GM10248 (cell line): ENCODE measurements around the gene RNF144A.
A peak's percentile ranks its signal among the peaks of the same experiment; 100 is the strongest.

Experiments
- CTCF ChIA-PET: fragments of 300-600 bp; sonication (Branson Sonifier 250); formaldehyde crosslinking; extraction: SDS; loops from one replicate; lab custom pipeline; 2021; ENCODE audit warnings: antibody characterized with exemption; lab: Yijun Ruan, JAX
- POLR2A ChIA-PET: fragments of 350-650 bp; sonication (Branson Sonifier 250); formaldehyde crosslinking; extraction: SDS; loops from one replicate; lab custom pipeline; 2020; ENCODE audit warnings: antibody characterized with exemption; lab: Yijun Ruan, JAX
- DNase-seq: peaks from one replicate; pipeline ENCODE4 v3.0.0; 2012; ENCODE audit errors: extremely low spot score
- TF ChIP-seq, protein P1 (sequence below): IDR thresholded peaks from 2 replicates; pipeline ENCODE4 v1.5.1; 2012; ENCODE audit warnings: mild to moderate bottlenecking, low read depth; ENCODE audit errors: extremely low read depth, missing control alignments, control extremely low read depth

The RNF144A gene

DNA sequence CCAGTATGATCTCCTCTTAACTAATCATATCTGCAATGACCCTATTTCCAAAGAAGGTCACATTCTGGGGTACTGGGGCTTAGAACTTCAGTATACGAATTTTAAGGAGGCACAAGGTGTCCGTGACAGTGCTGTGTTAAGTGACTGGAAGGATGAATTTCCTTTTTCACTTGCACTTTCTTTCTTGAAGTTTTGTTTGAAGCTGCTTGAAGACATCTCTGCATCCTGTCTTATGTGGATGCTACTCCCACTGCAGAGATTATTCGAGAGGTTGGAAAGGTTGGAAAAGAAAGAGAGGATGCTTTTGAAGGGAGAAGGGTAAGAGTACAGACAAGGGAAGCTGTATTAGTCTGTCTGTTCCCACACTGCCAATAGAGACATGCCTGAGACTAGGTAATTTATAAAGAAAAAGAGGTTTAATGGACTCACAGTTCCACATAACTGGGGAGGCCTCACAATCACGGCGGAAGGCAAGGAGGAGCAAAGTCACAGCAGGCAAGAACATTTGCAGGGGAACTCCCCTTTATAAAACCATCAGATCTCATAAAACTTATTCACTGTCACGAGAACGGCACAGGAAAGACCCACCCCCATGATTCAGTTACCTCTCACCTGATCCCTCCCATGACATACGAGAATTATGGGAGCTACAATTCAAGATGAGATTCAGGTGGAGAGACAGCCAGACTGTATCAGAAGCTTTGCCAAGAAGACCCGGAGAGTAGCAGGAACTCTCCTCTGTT, 3.6 kb upstream of the RNF144A start:
- ChIA-PET POLR2A (no interaction called here), CTCF (interaction anchor here (1.0 to 12.9 kb wide), 4 partner anchors 11 to 131 kb away, joined by 3 to 123 read pairs (median 9); no protein-coding TSS in a partner anchor)
- TF ChIP-seq, protein P1, sequence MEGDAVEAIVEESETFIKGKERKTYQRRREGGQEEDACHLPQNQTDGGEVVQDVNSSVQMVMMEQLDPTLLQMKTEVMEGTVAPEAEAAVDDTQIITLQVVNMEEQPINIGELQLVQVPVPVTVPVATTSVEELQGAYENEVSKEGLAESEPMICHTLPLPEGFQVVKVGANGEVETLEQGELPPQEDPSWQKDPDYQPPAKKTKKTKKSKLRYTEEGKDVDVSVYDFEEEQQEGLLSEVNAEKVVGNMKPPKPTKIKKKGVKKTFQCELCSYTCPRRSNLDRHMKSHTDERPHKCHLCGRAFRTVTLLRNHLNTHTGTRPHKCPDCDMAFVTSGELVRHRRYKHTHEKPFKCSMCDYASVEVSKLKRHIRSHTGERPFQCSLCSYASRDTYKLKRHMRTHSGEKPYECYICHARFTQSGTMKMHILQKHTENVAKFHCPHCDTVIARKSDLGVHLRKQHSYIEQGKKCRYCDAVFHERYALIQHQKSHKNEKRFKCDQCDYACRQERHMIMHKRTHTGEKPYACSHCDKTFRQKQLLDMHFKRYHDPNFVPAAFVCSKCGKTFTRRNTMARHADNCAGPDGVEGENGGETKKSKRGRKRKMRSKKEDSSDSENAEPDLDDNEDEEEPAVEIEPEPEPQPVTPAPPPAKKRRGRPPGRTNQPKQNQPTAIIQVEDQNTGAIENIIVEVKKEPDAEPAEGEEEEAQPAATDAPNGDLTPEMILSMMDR = no peak
- DNase-seq = no peak

DNA sequence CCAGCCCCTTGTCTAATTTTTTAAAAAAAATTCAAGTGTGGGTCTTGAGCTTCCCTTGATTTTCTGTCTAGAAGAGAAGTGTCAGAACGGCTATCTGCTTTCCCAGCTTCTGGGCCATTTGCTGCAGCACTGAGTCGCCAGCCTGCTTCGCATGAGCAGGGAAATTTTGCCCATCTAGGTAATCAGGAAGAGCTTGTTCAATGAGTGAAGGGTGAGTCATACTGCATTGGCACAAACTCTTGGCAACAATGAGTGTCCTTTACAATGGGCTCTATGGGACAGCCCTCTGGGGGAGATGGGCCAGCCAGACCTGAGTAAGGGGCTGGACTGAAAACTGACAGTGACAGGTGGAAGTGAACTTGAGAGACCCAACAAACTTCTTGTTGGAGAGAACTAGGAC, 2.4 kb upstream of the RNF144A start:
- POLR2A ChIA-PET = no interaction called here
- DNase-seq = no peak
- TF ChIP-seq, protein P1 = no peak
- CTCF ChIA-PET = interaction anchor here (1.1 to 12.9 kb wide), 5 partner anchors 9 to 129 kb away, joined by 3 to 123 read pairs (median 4); no protein-coding TSS in a partner anchor

DNA sequence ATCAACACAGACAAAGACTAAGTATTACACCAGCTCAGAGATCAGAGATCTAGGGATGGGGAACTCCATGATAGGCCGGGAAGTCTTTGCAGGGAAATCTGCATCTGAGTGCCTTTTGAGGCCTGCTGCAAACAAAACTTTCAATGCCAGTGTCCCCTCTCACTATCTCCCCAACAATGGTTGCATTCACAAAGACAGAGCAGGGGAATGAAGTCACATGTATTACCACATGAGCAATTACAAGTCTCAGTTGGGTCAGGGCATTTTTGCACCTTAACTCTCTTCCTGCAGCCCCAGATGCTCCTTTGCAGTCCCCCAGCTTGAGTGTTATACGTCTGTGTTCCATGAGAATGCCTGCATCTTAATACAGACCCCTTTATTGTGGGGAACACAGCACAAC, 1.8 kb upstream of the RNF144A start:
- ChIA-PET POLR2A (no interaction called here), CTCF (interaction anchor here (1.1 to 12.9 kb wide), 15 partner anchors 9 to 138 kb away, joined by 3 to 123 read pairs (median 6); partner anchors contain the start of gene RSAD2)
- no peak for DNase-seq
- TF ChIP-seq, protein P1 = no peak

DNA sequence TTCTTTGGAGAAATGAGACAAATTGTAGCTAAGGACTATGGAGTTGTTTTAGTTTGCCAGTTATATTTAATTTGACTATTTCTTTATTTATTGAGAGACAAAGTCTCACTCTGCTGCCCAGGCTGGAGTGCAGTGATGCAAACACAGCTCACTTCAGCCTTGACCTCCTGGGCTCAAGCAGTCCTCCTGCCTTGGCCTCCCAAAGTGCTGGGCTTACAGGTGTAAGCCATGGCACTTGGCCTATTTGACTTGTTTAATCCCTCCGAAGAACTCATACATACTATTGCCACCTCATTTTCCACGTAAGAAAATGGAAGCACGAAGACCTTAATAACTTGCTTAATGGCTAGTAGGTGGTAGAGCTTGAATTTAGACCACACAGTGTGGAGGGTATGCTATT, 988 bp upstream of the RNF144A start:
- CTCF ChIA-PET = interaction anchor here (0.6 to 12.9 kb wide), 30 partner anchors 9 to 137 kb away, joined by 3 to 123 read pairs (median 4); partner anchors contain the start of genes CMPK2 and RSAD2

DNA sequence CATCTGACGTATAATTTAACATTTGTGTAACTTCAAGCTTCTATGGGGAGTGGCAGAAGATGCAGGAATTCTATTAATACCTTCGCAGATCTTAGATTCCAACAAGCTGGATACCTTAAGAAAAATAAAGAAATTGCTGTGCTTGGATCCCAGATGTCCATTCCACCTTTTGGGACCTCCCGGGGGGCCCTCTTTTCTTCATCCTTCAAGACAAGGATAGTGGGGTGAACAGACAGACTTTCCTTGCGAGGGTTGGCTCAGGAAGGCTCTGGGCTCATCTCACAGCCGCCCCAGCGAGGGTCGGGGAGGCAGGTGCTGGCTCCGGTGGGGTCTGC, 509 bp upstream of the RNF144A start:
- CTCF ChIA-PET = interaction anchor here (0.6 to 12.9 kb wide), 31 partner anchors 9 to 137 kb away, joined by 3 to 123 read pairs (median 4); partner anchors contain the start of genes CMPK2 and RSAD2
- DNase-seq = no peak
- TF ChIP-seq, protein P1 = no peak
- POLR2A ChIA-PET = no interaction called here

More for the DNA sequence above, 988 bp upstream of the RNF144A start:
- no peak for DNase-seq
- TF ChIP-seq, protein P1 = no peak
- POLR2A ChIA-PET = no interaction called here

DNA sequence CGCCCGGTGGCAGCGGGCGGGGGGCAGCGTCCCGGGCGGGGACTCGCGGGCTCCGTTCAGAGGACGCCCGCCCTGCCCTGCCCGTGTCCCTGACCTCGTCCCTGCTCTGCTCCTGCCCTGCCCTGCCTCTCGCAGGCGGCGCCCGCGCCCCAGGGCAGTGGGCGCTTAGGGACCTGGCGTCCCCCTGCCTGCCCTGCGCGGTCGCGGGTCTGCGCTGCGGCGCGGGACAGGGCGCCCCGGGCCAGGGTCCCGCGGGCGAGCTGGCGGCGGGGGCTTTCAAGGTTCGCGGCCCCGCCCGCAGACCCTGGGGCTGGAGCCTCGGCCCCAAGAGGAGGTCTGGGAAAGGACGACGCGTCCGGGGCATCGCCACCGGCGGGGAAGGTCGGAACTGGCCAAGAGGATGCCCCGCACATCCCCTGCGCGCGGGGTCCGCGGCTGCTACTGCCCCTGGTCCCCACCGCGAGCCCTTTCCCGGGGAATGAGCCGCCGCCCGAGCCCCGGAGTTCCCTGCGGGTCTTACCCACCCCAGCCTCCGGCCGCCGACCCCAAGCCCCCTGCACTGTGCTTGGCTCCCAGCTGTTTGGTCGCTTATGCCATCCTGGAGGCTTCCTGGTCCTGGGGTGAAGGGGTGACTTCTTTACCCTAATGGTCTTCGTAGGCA, 679 bp downstream of the RNF144A start:
- CTCF ChIA-PET = interaction anchor here (1.0 to 6.5 kb wide), 7 partner anchors 13 to 128 kb away, joined by 3 to 81 read pairs (median 5); no protein-coding TSS in a partner anchor
- TF ChIP-seq, protein P1 = peak; percentile 2
- POLR2A ChIA-PET = no interaction called here
- DNase-seq = no peak
